ENCODE results near the gene CAB39L.

GRCh38 chr13:49319551-49319950 is 124.3 kb downstream of the CAB39L start:
- TF ChIP-seq REST (IDR thresholded peaks at IDR 0.05) = no peak
- TF ChIP-seq CTCF (IDR thresholded peaks at IDR 0.05) = no peak
- no peak for TF ChIP-seq POLR2A (IDR thresholded peaks at IDR 0.05; ENCODE audit: low read length)
- TF ChIP-seq ESRRA (IDR thresholded peaks at IDR 0.05; ENCODE audit: borderline replicate concordance, low read length) = no peak
